GM10847 (cell line): ENCODE measurements around the gene FRMPD2.

Experiments used
- POLR2A ChIP-seq: IDR thresholded peaks from 2 replicates; pipeline ENCODE4 v1.6.1; 2011; ENCODE audit not compliant: insufficient read length; ENCODE audit errors: extremely low read depth

Gene FRMPD2

GRCh38 chr10:48231178-48231577, 43.3 kb downstream of the FRMPD2 start:
- no peak for TF ChIP-seq POLR2A

- no peak for TF ChIP-seq POLR2A
Measured at GRCh38 chr10:48227213-48227612, 47.3 kb downstream of the FRMPD2 start.

- no peak for TF ChIP-seq POLR2A
Measured at GRCh38 chr10:48224979-48225560, 49.4 kb downstream of the FRMPD2 start.

- TF ChIP-seq POLR2A, result no peak
Measured at GRCh38 chr10:48224296-48224695, 50.2 kb downstream of the FRMPD2 start.

GRCh38 chr10:48221814-48222213, 52.7 kb downstream of the FRMPD2 start:
- no peak for TF ChIP-seq POLR2A

- TF ChIP-seq POLR2A, result no peak
Measured at GRCh38 chr10:48219194-48219593, 55.3 kb downstream of the FRMPD2 start.

- TF ChIP-seq POLR2A, result no peak
Measured at GRCh38 chr10:48216744-48217143, 57.8 kb downstream of the FRMPD2 start.

GRCh38 chr10:48216204-48216505, 58.3 kb downstream of the FRMPD2 start:
- no peak for TF ChIP-seq POLR2A

GRCh38 chr10:48215486-48216203, 58.9 kb downstream of the FRMPD2 start:
- no peak for TF ChIP-seq POLR2A

GRCh38 chr10:48214716-48215485, 59.6 kb downstream of the FRMPD2 start:
- no peak for TF ChIP-seq POLR2A

GRCh38 chr10:48213047-48213446, 61.4 kb downstream of the FRMPD2 start:
- TF ChIP-seq POLR2A, result no peak

GRCh38 chr10:48211777-48212176, 62.7 kb downstream of the FRMPD2 start:
- no peak for TF ChIP-seq POLR2A

- TF ChIP-seq POLR2A, result no peak
Measured at GRCh38 chr10:48210966-48211365, 63.5 kb downstream of the FRMPD2 start.

- TF ChIP-seq POLR2A, result no peak
Measured at GRCh38 chr10:48210391-48210790, 64.1 kb downstream of the FRMPD2 start.

- no peak for TF ChIP-seq POLR2A
Measured at GRCh38 chr10:48209241-48209640, 65.3 kb downstream of the FRMPD2 start.

GRCh38 chr10:48207853-48208252, 66.6 kb downstream of the FRMPD2 start:
- TF ChIP-seq POLR2A, result no peak
